D721Med (cell line): Measurements from ENCODE around the gene CXCL14.

ENCODE experiments used
- DNase-seq: peaks from one replicate; pipeline ENCODE4 v3.0.0; 2011; ENCODE audit warnings: low spot score; ENCODE audit not compliant: insufficient read length
- FAIRE-seq: peaks from 2 replicates; lab custom pipeline; 2011; peaks lifted over from hg19 to GRCh38; lab: Jason Lieb, UNC
- CTCF ChIP-seq: IDR thresholded peaks from 2 replicates; pipeline ENCODE4 v1.5.1; 2012; ENCODE audit warnings: mild to moderate bottlenecking, control low read depth; ENCODE audit not compliant: insufficient read depth; ENCODE audit errors: missing control alignments

CXCL14 gene

GRCh38 chr5:135615581-135616260, 36.9 kb upstream of the CXCL14 start:
- FAIRE-seq = no peak

GRCh38 chr5:135615171-135615570, 36.4 kb upstream of the CXCL14 start:
- no peak for TF ChIP-seq CTCF
- DNase-seq = no peak
- no peak for FAIRE-seq

More at GRCh38 chr5:135615581-135616260, 36.9 kb upstream of the CXCL14 start:
- DNase-seq = no peak
- no peak for TF ChIP-seq CTCF

- no peak for TF ChIP-seq CTCF
- FAIRE-seq (no peak), DNase-seq (no peak)
These were observed 31.2 kb upstream of the CXCL14 start for GRCh38 chr5:135609981-135610380.

GRCh38 chr5:135608761-135609443, 30.1 kb upstream of the CXCL14 start:
- DNase-seq = no peak

GRCh38 chr5:135608361-135608760, 29.6 kb upstream of the CXCL14 start:
- FAIRE-seq (no peak), DNase-seq (no peak)
- TF ChIP-seq CTCF = no peak

More at GRCh38 chr5:135608761-135609443, 30.1 kb upstream of the CXCL14 start:
- FAIRE-seq = no peak
- TF ChIP-seq CTCF = no peak

- FAIRE-seq = no peak
- no peak for TF ChIP-seq CTCF
- no peak for DNase-seq
These were observed 27.6 kb upstream of the CXCL14 start for GRCh38 chr5:135606431-135606830.

- no peak for DNase-seq
- no peak for FAIRE-seq
- TF ChIP-seq CTCF = no peak
These were observed 26.4 kb upstream of the CXCL14 start for GRCh38 chr5:135605221-135605620.
